Testis (tissue), 3 donors: Measurements from ENCODE around the gene ORM1. TPM values are rescaled to one million over a fixed set of nuclear protein-coding genes. Genes with fewer than 3 reads are reported as not detected.

Experiments used
- DNase-seq: peaks from one replicate; pipeline ENCODE4 v3.0.0-alpha.2; 2019
- H3K27ac ChIP-seq, 2 donors: fragments of 200-600 bp; sonication (generic); one replicate each; pipeline ENCODE4 v1.5.1; 2019
- H3K27me3 ChIP-seq: fragments of 200-600 bp; sonication (generic); one replicate; pipeline ENCODE4 v1.5.1; 2019
- H3K36me3 ChIP-seq: fragments of 200-600 bp; sonication (generic); one replicate; pipeline ENCODE4 v1.5.1; 2017; ENCODE audit warnings: low read depth; ENCODE audit errors: missing control alignments
- H3K4me1 ChIP-seq: fragments of 200-600 bp; sonication (generic); one replicate; pipeline ENCODE4 v1.5.1; 2019
- H3K4me3 ChIP-seq, 2 donors: fragments of 200-600 bp; sonication (generic); one replicate each; pipeline ENCODE4 v1.5.1; 2017 to 2019
- H3K9me3 ChIP-seq: fragments of 200-600 bp; sonication (generic); one replicate; pipeline ENCODE4 v1.5.1; 2017
- POLR2A ChIP-seq: fragments of 450-650 bp; IDR thresholded peaks from one replicate; pipeline ENCODE4 v1.6.1; 2017; ENCODE audit warnings: antibody characterized with exemption, mild to moderate bottlenecking, moderate library complexity
- WGBS, 2 donors: methylation state at CpG; one replicate each; pipeline ENCODE4 v1.1.5; 2018; 5-methylcytosine and 5-hydroxymethylcytosine counted together
- intact Hi-C: fragments of 100-400 bp; cut with DNase I; formaldehyde crosslinking; loops from one replicate; pipeline ENCODE4 v1.15.1; 2023; ENCODE audit warnings: low total_unique reads
- polyA plus RNA-seq: library from polyadenylated mRNA; stranded (reverse); fragments of 350-450 nt; fragmentation: Illumina TruSeq; extraction: RNeasy Lipid Tissue Mini Kit (QIAGEN cat#74804); gene quantifications from one replicate; pipeline ENCODE4 v1.2.3, GENCODE V29; 2014; ENCODE audit warnings: low read depth, low replicate concordance; ENCODE audit not compliant: insufficient read depth
- total RNA-seq, 2 donors: library from RNA; depleted of rRNA; stranded (reverse); fragments of >200 nt; gene quantifications; one replicate each; pipeline ENCODE4 v1.2.3, GENCODE V29; 2016
- TF ChIP-seq, protein P1 (sequence below), 3 experiments: fragments of 450-650 bp in 2 of 3; fragments of 200-600 bp in 1 of 3; sonication (generic) in 1 of 3; IDR thresholded peaks; one replicate each; pipeline ENCODE4 v1.5.1; 2016 to 2019; ENCODE audit warnings: antibody characterized with exemption in 3 of 3, mild to moderate bottlenecking in 2 of 3, moderate library complexity in 1 of 3

The ORM1 gene
- total and polyA plus RNA-seq, 3 donors from 2014 or later = 1.6 TPM; not detected in 2

DNA sequence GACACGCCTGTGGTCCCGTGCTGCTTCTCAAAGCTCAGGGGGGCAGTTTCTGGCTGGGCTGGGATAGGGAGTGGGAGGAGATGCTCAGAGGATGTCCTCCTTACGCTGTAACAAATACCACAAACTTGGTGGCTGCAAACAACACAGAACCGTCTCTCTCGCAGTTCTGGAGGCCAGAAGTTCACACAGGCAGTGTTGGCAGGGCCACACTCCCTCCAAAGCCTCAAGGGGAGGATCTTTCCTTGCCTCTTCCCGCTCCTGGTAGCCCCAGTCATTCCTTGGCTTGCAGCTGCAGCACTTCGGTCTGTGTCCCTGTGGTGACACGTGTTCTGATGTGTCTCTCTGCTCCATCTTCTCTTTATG is 10.4 kb upstream of the ORM1 start:
- TF ChIP-seq, protein P1, sequence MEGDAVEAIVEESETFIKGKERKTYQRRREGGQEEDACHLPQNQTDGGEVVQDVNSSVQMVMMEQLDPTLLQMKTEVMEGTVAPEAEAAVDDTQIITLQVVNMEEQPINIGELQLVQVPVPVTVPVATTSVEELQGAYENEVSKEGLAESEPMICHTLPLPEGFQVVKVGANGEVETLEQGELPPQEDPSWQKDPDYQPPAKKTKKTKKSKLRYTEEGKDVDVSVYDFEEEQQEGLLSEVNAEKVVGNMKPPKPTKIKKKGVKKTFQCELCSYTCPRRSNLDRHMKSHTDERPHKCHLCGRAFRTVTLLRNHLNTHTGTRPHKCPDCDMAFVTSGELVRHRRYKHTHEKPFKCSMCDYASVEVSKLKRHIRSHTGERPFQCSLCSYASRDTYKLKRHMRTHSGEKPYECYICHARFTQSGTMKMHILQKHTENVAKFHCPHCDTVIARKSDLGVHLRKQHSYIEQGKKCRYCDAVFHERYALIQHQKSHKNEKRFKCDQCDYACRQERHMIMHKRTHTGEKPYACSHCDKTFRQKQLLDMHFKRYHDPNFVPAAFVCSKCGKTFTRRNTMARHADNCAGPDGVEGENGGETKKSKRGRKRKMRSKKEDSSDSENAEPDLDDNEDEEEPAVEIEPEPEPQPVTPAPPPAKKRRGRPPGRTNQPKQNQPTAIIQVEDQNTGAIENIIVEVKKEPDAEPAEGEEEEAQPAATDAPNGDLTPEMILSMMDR (IDR thresholded peaks at IDR 0.05) = no peak
- no peak for TF ChIP-seq POLR2A
- DNase-seq = peak; percentile 10
- 78 to 81% methylated on average over 8 of the region's 8 CpGs for WGBS, 2 donors

GRCh38 chr9:114313186-114313585 is 9.7 kb upstream of the ORM1 start:
- Histone ChIP-seq H3K36me3 (no peaks in the 10 kb centered on the region), H3K4me1 (no peaks in the 10 kb centered on the region), H3K9me3 (no peaks in the 10 kb centered on the region), H3K27ac (no peak overlapping the region), H3K4me3 (no peak overlapping the region), H3K27me3 (no peaks in the 10 kb centered on the region)
- TF ChIP-seq, protein P1 (IDR thresholded peaks at IDR 0.05) = no peak
- TF ChIP-seq POLR2A = no peak
- no peak for DNase-seq
- intact Hi-C loops = no loop called here
- WGBS, 2 donors = 88 to 93% methylated on average over 8 of the region's 8 CpGs

More for the DNA sequence above, 10.4 kb upstream of the ORM1 start:
- no peaks in the 10 kb centered on the region for H3K36me3 ChIP-seq
- no peaks in the 10 kb centered on the region for H3K9me3 ChIP-seq
- H3K27me3 ChIP-seq = no peaks in the 10 kb centered on the region
- H3K4me1 ChIP-seq = no peaks in the 10 kb centered on the region
- no peak overlapping the region for H3K4me3 ChIP-seq
- no peak overlapping the region for H3K27ac ChIP-seq
- intact Hi-C loops = no loop called here

GRCh38 chr9:114314256-114314867 is 8.5 kb upstream of the ORM1 start:
- Histone ChIP-seq H3K9me3 (no peaks in the 10 kb centered on the region), H3K4me1 (no peaks in the 10 kb centered on the region), H3K27me3 (no peaks in the 10 kb centered on the region), H3K36me3 (no peaks in the 10 kb centered on the region), H3K27ac (no peak overlapping the region), H3K4me3 (no peak overlapping the region)
- peak; percentile 6 for DNase-seq
- WGBS, 2 donors = 79 to 81% methylated on average over 5 to 7 of the region's 7 CpGs
- no peak for TF ChIP-seq POLR2A
- TF ChIP-seq, protein P1 (IDR thresholded peaks at IDR 0.05) = no peak
- intact Hi-C loops = no loop called here

DNA sequence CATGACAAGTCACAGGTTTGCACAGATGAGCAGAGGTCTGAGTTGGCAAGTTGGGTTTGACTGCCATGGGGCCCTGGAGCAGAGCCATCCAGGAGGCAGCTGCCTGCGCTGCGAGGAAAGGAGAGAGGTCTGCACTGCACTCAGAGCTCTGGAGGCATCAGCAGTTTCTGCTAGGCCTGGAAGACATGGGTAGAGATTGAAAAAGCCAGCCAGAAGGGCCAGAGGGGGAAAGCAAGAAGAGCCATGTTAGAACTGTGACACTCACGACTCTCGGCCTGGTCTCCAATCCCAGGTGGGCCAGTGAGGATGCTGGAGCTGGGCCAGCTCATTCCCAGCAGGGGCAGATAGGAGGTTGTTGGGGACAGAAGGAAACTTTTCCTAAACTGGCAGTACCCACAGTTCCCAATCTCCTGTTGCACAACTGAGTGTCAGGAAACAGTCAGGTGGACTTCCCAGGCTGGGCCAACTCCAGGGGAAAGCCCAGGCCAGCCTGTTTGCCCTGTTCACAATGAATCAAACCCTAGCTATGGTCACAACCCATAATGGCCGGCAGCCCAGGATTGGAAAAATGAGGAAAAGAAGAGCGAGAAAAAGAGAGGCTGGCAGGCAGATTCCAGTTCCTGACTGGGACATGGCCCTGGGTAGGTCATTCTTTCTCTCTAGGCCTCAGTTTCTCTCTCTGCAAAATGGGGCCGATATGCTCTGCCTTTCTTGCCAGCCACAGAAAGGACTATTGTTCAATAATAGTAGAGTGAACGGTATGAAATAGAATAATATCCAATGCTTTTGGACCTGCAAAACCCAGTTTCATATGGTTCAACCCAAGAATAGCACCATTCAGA is 7.8 kb upstream of the ORM1 start:
- intact Hi-C loops = no loop called here
- Histone ChIP-seq H3K27me3 (no peaks in the 10 kb centered on the region), H3K27ac (no peak overlapping the region), H3K4me1 (no peaks in the 10 kb centered on the region), H3K9me3 (no peaks in the 10 kb centered on the region), H3K4me3 (no peak overlapping the region), H3K36me3 (no peaks in the 10 kb centered on the region)
- WGBS, 2 donors = 89 to 92% methylated on average over 8 of the region's 8 CpGs
- DNase-seq = peak; percentile 6
- TF ChIP-seq, protein P1 (IDR thresholded peaks at IDR 0.05) = no peak
- TF ChIP-seq POLR2A = no peak
